IPS-11a (cell line): Measurements from ENCODE around the gene PLEKHA1.

ENCODE experiments used
- H3K4me3 ChIP-seq: one replicate; pipeline ENCODE4 v1.5.1; 2013; ENCODE audit warnings: low read depth, low read length, control low read depth

Gene PLEKHA1

DNA sequence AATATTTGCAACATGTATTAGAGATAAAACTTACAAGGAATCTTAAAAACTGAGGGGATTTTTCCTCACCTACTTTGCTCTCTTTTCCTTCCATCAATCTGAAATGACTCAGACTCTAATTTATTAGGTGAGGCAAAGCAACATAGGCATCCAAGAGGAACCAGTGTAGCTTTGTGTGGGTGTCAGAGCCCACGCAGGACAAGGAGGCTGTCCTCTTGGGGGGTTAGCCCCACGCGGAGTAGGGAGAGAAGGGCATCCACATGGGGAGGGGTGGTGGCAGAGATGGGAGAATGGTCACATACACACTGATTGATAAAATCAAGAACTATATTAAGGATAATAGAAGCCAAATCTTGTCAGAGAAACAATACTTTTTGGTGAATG lies 46.1 kb downstream of the PLEKHA1 start:
- H3K4me3 ChIP-seq = no peak overlapping the region

DNA sequence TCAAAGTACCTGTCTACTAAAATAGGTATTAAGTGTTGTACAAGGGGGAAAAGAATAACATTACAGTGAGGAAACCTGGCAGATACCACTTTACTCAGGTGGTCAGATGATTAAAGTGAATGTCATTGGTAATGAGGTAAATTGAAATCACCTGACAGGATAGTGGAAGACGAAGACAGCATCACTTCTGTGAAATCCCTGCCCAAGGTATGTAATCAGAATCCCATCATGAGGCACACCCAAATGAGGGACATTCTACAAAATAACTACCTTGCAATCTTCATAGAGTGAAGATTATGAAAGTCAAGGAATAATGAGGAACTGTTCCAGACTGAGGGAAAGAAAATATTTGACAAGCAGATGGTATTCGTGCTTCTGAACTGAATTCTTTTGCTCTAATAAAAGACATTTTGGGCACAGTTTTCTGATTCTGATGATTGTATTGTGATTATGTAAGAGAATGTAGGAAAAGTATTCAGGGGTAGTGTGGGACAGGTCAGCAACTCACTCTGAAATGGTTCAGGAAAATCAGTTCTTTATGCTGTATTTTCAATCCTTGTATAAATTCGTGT lies 46.6 kb downstream of the PLEKHA1 start:
- H3K4me3 ChIP-seq = no peak overlapping the region

DNA sequence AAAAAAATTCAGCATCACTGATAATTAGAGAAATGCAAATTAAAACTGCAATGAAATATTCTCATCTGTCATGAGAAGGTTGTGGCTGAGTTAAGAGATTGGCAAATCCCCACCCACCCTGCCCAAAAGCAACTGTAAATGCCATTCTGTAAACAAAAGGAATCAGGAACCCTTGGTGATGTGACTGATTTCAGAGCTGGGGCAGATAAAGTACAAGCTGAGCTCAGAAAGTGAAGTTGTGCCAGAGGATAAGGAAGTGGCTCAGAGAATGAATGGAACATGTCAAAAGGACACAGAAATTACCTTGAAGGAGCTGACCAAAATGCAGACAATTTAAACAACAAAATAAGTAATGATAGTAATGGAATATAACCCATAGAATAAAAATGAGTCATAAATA lies 47.2 kb downstream of the PLEKHA1 start:
- no peak overlapping the region for H3K4me3 ChIP-seq

DNA sequence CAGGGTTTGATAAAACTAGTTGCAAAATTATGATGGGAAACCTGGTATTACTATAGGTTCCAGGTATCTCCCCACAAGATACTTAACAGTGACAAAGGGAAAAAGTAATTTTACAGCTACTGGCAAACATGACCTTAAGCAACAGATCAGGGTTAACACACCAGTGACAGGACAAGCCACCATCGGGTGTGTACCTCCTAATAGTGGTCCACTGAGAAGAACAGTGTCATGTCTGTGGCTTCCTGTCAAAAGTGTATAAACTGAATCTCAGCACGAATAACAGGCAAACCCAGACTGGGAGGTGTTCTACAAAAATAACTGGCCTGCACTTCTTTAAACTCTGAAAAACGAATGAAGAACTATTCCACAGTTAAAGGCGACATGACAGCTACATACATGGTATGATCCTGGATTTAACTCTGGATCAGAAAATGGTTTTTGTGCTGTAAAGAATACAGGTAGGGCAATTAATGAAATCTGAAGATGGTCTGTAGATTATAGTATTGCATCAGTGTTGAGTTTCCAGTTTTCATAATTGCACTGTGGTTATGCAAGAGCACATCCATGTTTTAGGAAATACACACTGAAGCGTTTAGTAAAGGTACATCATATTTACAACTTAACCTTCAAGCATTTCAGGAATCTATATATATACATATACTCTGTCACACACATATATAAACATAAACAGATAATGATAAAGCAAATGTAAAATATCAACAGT lies 47.9 kb downstream of the PLEKHA1 start:
- no peak overlapping the region for H3K4me3 ChIP-seq

DNA sequence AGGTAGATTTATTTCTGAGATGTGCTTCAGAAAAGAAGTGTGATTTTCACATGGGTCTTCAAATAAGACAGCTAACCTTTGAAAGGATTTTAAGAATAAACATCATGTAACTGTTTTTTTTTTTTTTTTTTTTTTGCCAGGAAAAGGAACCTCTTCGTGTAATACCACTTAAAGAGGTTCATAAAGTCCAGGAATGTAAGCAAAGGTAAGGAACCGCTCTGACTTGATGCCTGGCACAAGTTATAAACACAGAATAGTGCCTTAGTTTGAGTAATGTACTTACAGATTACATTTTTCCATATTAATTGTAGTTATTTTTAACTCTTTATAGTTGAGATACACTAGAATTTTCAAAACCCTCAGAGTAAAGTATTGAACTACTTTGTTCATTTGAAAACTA lies 49.6 kb downstream of the PLEKHA1 start:
- H3K4me3 ChIP-seq = no peak overlapping the region

DNA sequence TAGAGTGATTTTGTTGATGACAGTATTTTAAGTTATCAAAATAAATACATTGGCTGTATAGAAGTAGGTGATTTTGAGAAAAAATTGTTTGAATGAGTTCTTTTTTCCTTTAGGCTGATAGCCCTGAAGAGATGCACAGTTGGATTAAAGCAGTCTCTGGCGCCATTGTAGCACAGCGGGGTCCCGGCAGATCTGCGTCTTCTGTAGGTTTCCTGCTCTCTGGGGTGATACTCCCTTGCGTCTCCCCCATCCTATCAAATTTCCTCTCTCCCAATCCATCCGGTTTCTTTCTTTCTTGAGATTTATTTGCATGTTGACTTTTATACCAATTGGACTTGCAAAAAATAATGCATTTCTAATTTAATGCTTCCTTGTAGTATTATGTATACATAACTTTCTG lies 52.3 kb downstream of the PLEKHA1 start:
- no peak overlapping the region for H3K4me3 ChIP-seq

DNA sequence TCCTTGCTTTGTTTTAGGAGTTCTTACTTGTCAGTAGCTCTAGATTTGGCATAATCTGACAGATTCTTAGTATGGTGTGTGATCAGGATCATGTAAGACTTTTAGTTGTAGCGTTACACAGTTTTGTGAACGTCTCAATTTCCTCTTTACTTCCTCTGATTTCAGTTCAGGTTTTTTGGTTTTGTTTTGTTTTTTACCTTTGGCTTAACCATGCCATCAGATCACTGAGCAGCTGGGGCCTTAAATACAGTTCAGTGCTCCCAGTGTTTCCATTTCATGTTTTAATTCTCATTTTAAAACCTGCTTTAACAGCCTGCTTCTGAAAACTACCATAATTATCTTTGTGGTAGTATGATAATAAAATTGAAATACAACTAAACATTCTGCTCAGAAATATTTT lies 52.8 kb downstream of the PLEKHA1 start:
- no peak overlapping the region for H3K4me3 ChIP-seq

DNA sequence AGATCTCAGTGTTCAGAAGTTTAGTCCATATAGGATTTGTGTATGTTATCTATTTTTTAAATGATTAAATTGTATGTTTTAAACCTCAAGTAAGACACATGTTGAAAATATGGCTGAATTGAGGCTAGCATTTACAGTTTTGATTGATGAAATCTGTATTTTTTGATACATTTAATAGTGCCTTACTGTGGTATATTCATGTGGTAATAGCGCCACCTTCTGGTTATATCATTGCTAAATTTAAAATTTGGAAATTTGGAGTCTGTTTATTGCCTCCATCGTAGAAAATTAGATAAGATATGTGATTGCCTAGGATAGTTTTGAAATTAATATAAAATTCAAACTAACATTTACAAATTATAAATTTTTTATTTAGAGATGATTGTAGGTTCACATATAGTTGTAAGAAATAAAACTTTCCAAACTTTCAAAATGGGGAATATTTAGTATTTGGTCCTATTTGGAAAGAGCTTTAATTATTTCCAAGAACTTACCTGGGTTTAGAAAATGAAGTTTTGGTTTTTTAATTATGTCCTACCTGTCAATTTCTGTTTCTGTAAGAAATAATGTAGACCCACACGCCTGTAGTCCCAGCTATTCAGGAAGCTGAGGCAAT lies 60.8 kb downstream of the PLEKHA1 start:
- no peak overlapping the region for H3K4me3 ChIP-seq

DNA sequence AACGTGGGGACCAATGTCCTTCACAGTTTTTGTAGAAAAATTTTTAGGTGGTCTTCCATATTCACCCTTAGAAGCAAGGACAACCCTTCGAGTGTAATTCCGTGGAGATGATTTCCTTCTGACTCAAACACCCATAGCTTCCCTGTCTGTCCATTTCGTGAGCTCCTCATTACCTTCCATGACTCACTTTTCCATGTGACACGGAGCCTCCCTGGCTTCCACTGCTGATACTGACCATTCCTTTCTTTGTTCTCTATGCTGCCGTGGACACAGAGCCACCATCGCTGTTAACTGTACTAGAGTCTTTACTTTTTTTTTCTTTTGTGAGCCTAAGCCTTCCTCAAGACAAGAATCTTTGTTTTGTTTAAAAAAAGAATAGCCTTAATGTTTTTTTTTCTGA lies 67.5 kb downstream of the PLEKHA1 start:
- H3K4me3 ChIP-seq = no peak overlapping the region

DNA sequence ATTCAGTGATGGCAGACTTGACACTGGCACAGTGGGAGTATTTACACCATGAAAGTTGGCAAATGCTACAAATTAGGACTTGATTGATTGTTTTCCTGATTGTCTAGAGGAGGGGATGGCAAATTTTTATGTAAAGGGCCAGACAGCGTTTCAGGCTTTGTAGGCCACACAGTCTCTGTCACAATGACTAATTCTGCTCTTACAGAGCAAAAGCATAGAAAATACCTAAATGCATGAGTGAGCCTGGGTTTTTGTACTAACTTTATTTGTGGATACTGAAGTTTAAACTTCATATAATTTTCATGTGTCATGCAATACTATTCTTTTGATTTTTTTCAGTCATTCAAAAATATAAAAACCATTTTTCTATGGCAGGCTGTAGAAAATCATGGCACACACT lies 71.0 kb downstream of the PLEKHA1 start:
- no peak overlapping the region for H3K4me3 ChIP-seq

DNA sequence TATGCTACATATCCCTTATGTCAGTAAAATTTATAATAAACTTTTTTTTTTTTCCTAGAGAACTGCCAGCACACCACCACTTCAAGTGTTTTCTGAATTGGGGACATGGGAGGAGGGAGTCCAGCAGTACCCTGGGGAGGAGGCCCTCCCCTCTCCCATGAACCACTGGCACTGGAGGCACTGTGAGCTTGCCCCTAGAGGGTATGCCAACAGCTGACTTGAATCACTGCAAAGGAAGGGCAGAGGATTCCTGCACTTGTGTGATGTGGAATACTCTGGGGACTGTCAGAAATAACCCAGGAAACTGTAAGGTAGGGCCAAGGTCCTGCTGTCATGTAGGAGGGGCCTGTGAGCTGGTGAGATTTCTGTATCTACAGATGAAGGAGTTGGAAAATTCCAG lies 71.4 kb downstream of the PLEKHA1 start:
- H3K4me3 ChIP-seq = no peak overlapping the region

DNA sequence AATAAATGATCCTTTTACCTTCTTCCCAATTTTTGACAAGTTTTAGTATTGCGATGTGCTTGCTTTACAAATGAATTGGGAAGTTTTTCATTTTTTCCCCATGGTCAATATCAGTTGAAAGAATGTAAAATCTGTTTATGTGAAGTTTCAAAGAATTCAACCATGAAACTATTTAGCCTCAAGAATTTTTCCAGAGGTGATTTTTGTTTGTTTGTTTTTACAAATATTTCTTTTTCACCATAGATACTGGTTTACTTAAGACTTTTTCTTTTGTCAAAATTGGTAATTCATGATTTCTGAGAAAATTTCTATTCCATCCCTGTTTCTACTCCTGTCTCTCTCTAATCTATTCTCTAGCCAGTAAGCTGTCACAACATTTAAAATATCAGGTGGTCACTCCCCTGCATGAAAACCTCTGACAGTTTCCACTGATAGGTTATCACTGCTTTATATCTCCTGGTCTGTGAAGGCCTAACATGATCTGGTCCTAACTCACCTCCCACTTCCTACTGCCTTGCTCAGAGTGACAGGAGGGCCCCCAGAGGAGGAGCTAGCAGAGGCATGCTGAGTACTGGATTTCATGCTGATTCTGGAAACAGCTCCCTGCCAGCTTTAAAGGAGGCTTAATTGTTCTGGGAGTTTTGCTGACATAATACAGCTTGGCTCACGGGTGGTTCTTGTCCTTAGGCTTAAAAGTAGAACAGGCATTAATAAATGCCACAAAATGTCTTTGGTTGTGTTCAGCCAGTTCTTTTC lies 72.3 kb downstream of the PLEKHA1 start:
- no peak overlapping the region for H3K4me3 ChIP-seq

DNA sequence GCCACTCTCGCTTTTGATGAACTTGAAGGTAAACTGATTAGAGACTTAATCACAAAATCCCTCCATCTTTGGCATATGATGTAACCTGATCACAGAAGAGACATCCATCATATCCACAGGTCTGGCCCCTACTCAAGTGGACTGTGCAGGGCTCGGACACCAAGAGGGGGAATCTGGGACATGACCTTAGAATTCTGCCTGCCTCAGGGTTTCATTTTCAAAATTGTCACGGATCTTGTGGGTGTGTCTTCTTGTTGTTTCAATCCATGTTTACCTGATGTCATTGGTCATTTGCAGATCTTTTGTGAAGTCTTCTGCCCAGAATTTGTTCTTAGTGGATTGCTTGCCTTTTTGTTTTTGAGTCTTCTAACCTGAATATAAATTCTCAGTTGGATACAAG lies 74.1 kb downstream of the PLEKHA1 start:
- no peak overlapping the region for H3K4me3 ChIP-seq

DNA sequence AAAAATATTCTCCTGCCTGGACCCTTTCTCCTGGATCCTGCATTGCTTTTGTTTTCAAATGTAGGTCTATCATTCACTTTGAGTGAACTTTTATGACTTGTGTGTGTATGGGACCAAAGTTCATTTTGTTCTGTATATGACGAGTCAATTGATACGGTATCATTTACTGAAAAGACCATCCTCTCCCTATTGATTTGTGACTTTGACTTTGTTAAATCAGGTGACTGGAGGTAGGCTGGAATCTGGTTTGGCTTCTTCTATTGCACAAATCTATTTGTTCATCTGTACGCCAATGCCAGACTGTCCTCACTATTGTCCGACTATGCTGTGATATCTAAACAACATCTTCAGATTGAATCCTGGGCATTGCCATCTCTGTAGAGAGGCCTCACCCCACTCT lies 74.6 kb downstream of the PLEKHA1 start:
- no peak overlapping the region for H3K4me3 ChIP-seq

DNA sequence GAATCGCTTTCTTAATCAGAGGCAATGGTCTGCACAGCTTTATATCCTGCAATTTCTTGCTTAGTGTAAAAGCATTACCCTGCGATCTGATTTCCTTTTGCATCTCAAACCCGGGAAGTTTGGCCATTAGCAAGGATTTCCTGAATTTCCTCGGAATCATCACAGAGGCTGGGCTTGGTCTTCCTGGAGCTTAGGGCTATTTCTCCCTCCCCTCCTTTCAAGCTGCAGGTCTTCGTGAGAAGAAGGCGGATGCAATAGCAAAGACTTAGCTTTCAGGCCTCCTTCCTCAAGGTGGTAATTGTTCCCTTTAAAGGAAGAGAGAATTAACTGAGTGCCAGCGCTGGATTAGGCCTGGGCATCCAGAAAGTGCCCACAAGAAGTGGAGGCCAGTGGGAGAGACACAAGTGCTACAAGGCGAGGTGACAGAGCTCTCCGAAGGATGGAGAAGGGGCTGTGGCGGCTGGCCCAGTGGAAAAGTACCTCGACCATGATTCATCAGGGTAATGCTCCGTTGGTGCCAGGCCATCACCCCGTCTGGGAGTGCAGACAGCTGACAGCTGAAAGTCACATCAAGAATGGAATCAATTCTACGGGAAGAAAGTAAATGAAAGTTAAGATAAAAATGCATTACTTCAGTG lies 76.0 kb downstream of the PLEKHA1 start:
- no peak overlapping the region for H3K4me3 ChIP-seq

DNA sequence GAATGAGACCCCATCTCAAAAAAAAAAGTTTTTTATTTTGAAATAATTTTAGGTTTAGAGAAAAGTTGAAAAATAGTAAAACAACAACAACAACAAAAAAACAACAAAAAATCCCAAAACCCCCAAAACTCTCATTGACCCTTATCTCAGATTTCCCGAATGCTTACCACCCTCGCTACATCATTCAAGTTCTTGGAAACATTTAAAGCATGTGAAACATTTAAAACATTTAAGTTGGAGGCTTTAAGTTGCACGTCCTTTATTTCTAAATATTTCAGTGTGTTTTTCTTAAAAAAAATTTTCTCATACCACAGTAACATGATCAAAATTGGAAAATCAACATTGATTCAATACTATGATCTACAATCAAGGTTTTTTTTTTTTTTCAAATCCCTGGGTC lies 79.6 kb downstream of the PLEKHA1 start:
- H3K4me3 ChIP-seq = no peak overlapping the region

DNA sequence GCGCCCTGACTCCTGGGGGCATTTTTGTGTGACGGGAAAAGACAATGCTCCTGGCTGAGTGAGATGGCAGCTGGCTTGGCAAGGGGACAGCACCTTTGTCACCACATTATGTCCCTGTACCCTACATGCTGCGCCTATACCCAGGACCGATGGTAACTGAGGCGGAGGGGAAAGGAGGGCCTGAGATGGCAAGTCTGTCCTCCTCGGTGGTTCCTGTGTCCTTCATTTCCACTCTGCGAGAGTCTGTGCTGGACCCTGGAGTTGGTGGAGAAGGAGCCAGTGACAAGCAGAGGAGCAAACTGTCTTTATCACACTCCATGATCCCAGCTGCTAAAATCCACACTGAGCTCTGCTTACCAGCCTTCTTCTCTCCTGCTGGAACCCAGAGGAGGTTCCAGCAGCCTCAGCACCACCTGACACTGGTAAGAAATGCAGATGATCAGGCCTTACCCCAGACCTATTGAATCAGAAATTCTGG lies 80.1 kb downstream of the PLEKHA1 start, which contains the start of gene ARMS2:
ARMS2 (plus strand) TSS at position 51 of the 478 bp plus-strand sequence; CDS start at position 126, 75 bp downstream.
- H3K4me3 ChIP-seq = no peak within 1 kb of the TSS

DNA sequence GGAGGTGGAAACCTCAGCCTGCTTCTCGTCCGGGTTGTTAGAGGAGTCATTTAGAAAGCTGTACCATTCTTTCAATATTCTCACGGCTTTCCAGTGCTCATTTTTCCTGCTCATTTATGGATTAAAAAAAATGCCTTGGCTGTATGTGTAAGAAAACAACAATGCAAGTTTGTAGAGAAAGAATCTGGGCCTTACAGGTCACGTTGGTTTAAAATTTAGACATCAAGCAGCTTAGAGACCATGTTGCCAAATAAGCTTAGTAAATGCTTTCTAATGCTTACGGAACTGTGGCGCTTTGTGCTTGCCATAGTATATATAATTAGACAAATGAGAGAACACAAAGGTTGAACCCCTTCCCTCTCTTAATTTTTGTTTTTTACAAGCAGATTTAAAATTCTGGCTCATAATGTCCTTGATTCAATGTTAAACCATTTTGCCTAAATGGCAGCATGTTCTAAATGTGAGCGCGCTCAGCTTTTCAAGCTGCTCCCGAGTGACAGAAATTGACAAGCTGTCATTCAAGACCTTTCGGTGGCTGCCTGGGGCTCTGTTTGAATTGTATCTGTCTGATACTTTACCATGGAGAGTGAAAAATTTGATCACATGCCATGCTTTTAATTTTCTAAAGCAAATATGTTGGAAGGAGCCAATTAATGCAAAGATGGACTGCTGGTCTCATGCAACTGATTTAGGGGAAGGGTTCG lies 81.0 kb downstream of the PLEKHA1 start:
- H3K4me3 ChIP-seq = no peak overlapping the region

DNA sequence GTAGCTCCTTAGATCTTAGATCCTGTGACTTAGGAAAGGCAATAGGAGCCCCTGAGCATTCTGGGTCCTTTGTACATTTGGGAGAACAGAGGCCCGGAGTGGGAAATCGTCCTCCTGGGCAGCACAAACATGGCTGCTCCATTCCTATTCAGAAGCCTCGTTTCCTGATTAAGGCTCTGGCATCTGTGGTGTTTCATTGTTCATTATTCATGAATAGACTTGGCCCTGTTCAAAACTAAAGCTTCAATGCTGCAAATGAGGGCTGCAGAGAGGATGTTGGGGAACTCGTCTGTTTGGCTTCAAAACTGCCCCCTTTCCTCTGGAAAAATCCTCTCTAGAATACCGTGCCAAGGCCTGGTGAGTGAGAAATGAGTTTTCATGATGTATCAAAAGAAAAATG lies 83.4 kb downstream of the PLEKHA1 start:
- H3K4me3 ChIP-seq = no peak overlapping the region

DNA sequence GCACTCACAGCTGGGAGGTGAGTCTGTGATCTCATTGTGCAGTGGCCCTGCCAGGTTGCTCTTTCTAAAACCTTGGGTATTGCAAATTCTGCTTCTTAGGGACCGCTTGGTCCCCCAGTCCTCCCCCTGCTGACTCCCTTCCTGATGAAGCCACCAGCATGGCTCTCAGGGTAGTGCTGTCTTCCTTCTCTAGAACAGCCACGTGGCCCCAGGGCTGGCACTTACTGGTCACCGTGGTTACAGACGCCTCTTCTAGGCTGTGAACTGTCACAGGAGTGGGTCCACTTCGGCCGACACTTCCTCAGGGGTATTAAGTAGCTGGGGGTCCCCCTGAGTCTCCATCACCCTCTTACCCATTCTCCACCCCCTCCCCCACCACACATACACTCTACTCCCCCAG lies 84.2 kb downstream of the PLEKHA1 start:
- H3K4me3 ChIP-seq = no peak overlapping the region
